Measurements from ENCODE around the gene MAMLD1.

Gene MAMLD1

DNA sequence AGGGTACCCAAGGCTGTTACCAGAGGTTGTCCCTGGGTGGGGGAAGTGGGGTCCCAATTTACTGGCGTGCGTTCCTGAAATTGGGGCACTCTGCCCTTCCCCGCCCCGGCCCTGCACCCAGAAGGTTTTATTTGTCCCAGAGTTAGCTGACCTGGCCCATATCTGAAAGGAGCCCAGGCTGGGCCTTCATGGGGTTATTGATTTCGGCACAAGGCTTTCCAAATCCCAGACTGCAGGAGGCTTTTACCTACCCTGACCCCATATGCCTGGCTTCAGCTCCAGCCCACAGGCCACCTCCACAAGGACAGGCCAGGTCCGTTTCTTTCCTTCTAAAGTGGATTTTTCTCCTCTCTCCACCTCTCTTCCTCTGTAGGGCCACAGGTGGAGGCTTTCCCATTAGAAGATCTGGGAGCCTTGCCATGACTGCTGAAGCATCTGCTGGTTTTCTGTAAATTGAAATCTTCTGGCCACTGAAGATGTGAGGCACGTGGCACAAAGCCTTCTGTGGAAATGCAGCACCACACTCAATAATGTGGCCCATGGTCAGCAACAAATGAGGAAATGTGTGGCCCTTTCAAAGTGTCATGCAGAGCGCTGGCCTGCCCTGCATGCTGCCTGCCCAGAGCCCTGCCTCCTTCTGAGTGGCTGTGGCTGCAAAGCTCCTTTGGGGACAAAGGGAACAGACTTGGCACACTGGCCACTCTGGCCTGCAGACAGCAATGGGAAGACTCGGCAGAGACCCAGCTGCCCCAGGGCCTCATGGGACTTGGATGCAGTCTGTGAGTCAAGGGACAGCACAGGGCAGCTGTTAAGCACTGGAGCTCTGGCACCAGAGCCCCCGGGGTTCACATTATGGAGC lies 162.2 kb downstream of the MAMLD1 start:
- Histone ChIP-seq H3K36me3 (ENCODE audit: insufficient read depth, low read depth, low read length) (no peaks in the 10 kb centered on the region), H3K4me3 (ENCODE audit: low read length) (no peak overlapping the region), H3K4me1 (ENCODE audit: insufficient read depth, low read length) (no peaks in the 10 kb centered on the region), H3K9me3 (ENCODE audit: insufficient read depth, low read depth, low read length) (no peaks in the 10 kb centered on the region), H3K27ac (ENCODE audit: low read length) (no peak overlapping the region), H3K9ac (ENCODE audit: low read depth, low read length) (no peak overlapping the region), H3K27me3 (ENCODE audit: insufficient read depth, low read length) (no peaks in the 10 kb centered on the region)

DNA sequence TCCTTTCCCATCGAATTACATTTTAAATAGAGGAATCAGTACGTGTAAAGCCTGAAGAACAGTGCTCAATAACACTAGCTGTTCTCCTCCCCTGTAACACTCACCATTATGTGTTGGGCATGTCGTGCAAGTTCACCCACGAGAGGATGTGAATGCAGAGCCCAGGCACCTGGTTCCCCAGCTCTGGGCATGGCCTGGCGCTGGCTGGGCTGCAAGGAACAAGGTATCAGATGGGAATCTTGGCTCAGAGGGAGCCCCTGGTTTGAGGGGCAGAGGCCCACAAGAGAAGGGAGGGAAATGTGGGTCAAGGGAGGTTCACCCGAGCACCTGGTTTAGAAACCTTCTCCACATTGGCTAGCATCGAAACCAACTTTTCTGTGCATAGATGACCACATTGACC lies 163.6 kb downstream of the MAMLD1 start:
- no peaks in the 10 kb centered on the region for H3K9me3 ChIP-seq (ENCODE audit: insufficient read depth, low read depth, low read length)
- H3K27ac ChIP-seq (ENCODE audit: low read length) = no peak overlapping the region
- H3K36me3 ChIP-seq (ENCODE audit: insufficient read depth, low read depth, low read length) = no peaks in the 10 kb centered on the region
- H3K9ac ChIP-seq (ENCODE audit: low read depth, low read length) = no peak overlapping the region
- no peaks in the 10 kb centered on the region for H3K27me3 ChIP-seq (ENCODE audit: insufficient read depth, low read length)
- H3K4me3 ChIP-seq (ENCODE audit: low read length) = no peak overlapping the region
- H3K4me1 ChIP-seq (ENCODE audit: insufficient read depth, low read length) = no peaks in the 10 kb centered on the region

DNA sequence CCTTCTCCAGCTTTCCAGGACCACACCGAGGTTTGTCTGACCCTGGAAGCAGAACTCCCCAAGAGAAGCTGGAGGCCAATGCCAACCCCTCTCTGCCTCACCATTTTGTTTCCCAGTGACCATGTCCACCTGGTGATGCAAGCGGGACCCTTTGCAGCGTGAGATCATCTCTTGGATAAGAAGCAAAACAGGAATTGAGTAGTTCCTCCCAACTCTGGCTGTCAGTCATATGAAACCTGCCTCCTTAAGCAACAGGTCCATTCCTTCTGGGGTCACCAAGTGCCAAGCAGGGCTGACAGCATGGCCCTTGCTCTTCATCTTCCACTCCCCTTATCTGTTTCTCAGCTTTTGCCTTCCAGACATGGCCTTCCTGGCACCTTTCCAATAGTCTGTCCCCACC lies 164.0 kb downstream of the MAMLD1 start:
- no peak overlapping the region for H3K4me3 ChIP-seq (ENCODE audit: low read length)
- H3K9ac ChIP-seq (ENCODE audit: low read depth, low read length) = no peak overlapping the region
- no peak overlapping the region for H3K27ac ChIP-seq (ENCODE audit: low read length)
- H3K9me3 ChIP-seq (ENCODE audit: insufficient read depth, low read depth, low read length) = no peaks in the 10 kb centered on the region
- no peaks in the 10 kb centered on the region for H3K36me3 ChIP-seq (ENCODE audit: insufficient read depth, low read depth, low read length)
- H3K4me1 ChIP-seq (ENCODE audit: insufficient read depth, low read length) = no peaks in the 10 kb centered on the region
- no peaks in the 10 kb centered on the region for H3K27me3 ChIP-seq (ENCODE audit: insufficient read depth, low read length)

DNA sequence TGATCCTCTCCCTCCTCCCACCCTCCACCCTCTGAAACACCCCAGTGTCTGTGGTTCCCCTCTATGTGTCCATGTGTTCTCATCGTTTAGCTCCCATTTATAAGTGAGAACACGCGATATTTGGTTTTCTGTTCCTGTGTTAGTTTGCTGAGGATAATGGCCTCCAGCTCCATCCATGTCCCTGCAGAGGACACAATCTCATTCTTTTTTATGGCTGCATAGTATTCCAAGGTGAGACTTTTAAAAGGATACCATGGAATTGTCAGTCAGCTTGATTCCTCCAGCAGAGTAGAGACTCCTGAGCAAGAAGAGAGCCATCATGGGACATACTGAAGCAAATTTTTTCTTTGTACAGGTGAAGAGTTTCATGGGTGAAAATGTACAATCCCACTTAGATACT lies 166.5 kb downstream of the MAMLD1 start:
- Histone ChIP-seq H3K4me1 (ENCODE audit: insufficient read depth, low read length) (no peaks in the 10 kb centered on the region), H3K9ac (ENCODE audit: low read depth, low read length) (no peak overlapping the region), H3K9me3 (ENCODE audit: insufficient read depth, low read depth, low read length) (no peaks in the 10 kb centered on the region), H3K4me3 (ENCODE audit: low read length) (no peak overlapping the region), H3K36me3 (ENCODE audit: insufficient read depth, low read depth, low read length) (no peaks in the 10 kb centered on the region), H3K27me3 (ENCODE audit: insufficient read depth, low read length) (no peaks in the 10 kb centered on the region), H3K27ac (ENCODE audit: low read length) (no peak overlapping the region)

DNA sequence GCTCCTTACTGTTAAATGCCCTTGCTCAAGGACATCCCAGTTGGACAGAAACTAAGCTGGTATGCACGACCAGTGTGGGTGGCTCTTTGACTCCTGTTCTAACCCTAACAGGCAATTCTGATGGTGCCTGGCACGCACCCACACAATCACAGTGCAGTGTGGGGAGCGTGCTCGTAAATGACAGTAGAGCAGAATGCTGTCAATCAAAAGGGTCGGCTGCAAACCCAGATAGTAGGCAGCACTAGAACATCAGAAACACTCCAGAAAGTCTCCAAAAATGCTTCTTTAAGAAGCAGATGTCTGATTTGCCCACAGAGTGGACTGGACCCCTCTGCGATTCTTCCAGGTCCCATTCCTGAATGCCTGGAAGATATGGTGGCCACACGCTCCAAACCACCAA lies 167.7 kb downstream of the MAMLD1 start:
- Histone ChIP-seq H3K4me3 (ENCODE audit: low read length) (no peak overlapping the region), H3K9me3 (ENCODE audit: insufficient read depth, low read depth, low read length) (no peaks in the 10 kb centered on the region), H3K36me3 (ENCODE audit: insufficient read depth, low read depth, low read length) (no peaks in the 10 kb centered on the region), H3K27ac (ENCODE audit: low read length) (no peak overlapping the region), H3K9ac (ENCODE audit: low read depth, low read length) (no peak overlapping the region), H3K4me1 (ENCODE audit: insufficient read depth, low read length) (no peaks in the 10 kb centered on the region), H3K27me3 (ENCODE audit: insufficient read depth, low read length) (no peaks in the 10 kb centered on the region)

DNA sequence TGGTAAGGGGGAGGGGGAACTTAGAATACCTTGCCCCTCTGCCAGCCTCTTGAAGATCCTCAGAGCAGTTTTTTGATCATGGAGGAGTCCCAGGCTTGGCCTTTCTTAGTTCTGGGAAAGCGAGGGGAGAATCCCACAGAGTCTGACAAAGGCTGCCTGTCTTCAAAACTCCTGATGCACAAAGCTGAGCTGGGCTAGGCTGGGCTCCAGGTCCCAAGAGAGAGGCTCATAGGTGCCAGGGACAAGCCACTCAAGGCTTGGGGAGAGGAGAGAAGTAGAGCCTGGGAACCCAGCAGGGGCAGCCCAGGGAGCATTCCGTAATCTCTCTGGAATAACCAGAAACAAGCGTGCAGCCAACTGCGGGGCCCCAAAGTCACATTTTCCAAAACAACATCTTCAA lies 168.3 kb downstream of the MAMLD1 start:
- no peaks in the 10 kb centered on the region for H3K9me3 ChIP-seq (ENCODE audit: insufficient read depth, low read depth, low read length)
- H3K9ac ChIP-seq (ENCODE audit: low read depth, low read length) = no peak overlapping the region
- no peak overlapping the region for H3K27ac ChIP-seq (ENCODE audit: low read length)
- H3K36me3 ChIP-seq (ENCODE audit: insufficient read depth, low read depth, low read length) = no peaks in the 10 kb centered on the region
- no peaks in the 10 kb centered on the region for H3K4me1 ChIP-seq (ENCODE audit: insufficient read depth, low read length)
- H3K4me3 ChIP-seq (ENCODE audit: low read length) = no peak overlapping the region
- H3K27me3 ChIP-seq (ENCODE audit: insufficient read depth, low read length) = no peaks in the 10 kb centered on the region

DNA sequence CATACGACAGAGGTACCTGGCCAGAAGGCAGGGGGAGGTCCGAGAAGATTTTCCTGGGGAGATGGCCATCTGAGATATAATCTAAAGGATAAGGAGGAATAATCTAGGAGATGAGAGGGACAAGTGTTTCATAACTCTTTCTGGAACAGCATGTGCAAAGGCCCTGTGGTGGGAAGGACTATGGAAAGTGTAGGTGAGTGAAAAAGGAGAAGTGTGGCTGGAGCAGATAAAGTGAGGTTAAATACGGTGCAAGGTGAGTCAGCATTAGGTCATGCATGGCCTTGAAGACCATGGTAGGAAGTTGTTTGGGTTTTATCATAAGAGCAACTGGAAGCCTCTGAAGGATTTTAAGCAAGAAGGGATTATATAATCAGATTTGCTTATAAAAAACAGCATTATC lies 170.7 kb downstream of the MAMLD1 start:
- no peaks in the 10 kb centered on the region for H3K9me3 ChIP-seq (ENCODE audit: insufficient read depth, low read depth, low read length)

DNA sequence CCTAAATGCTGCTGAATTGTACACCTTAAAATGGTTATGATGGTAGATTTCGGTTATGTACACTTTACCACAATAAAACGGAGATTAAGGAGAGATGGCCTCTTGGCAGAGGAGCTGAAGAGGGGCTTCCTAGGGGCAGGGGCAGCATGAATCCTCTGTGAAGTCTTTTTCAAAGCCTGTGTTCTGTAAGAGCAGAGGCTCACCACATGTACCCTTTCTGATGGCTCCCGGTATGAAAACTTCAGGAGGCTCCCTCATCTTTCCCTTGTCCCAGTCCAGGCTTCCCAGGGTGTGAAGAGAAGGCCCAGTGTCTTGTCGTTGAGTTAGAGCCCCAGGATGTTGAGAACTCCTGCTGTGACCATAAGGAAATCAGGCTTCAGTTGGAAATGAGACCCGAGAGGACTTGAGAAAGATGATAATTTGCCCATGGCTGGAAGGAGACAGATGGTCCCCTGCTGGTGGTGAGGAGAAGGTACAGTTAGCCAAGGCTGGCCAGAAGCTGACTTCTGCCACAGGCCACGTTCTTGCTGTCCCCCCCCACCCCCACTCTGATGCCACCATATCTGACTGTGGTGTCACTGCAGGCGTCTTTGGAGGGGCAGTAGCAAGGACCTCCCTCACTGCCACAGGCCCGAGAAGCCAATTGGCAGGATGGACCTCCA lies 173.5 kb downstream of the MAMLD1 start:
- Histone ChIP-seq H3K4me3 (ENCODE audit: low read length) (no peak overlapping the region), H3K9me3 (ENCODE audit: insufficient read depth, low read depth, low read length) (no peaks in the 10 kb centered on the region), H3K4me1 (ENCODE audit: insufficient read depth, low read length) (no peaks in the 10 kb centered on the region)

More for the DNA sequence above, 170.7 kb downstream of the MAMLD1 start:
- Histone ChIP-seq H3K27me3 (ENCODE audit: insufficient read depth, low read length) (no peaks in the 10 kb centered on the region), H3K4me3 (ENCODE audit: low read length) (no peak overlapping the region), H3K27ac (ENCODE audit: low read length) (no peak overlapping the region), H3K9ac (ENCODE audit: low read depth, low read length) (no peak overlapping the region), H3K36me3 (ENCODE audit: insufficient read depth, low read depth, low read length) (no peaks in the 10 kb centered on the region), H3K4me1 (ENCODE audit: insufficient read depth, low read length) (no peaks in the 10 kb centered on the region)

DNA sequence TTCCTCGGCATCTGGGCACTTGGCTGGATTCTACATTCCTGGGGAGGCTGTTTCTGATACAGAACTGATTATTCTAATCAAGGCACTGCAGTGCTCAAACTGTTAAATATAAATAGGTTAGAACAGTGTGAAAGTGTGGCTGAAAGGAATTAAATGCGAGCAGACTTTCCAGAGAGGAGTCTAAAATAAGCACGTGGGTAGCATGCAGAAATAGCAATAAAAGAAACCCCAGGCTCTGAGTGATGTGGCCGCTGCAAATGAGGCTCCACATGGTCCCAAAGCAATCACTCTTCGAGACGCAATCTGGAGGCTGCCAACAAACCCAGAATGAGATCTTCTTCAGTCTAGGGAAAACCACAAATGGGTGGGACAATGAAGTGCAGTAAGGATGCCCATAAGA lies 174.7 kb downstream of the MAMLD1 start:
- Histone ChIP-seq H3K4me3 (ENCODE audit: low read length) (no peak overlapping the region), H3K9ac (ENCODE audit: low read depth, low read length) (no peak overlapping the region), H3K4me1 (ENCODE audit: insufficient read depth, low read length) (no peaks in the 10 kb centered on the region), H3K36me3 (ENCODE audit: insufficient read depth, low read depth, low read length) (no peaks in the 10 kb centered on the region), H3K9me3 (ENCODE audit: insufficient read depth, low read depth, low read length) (no peaks in the 10 kb centered on the region), H3K27ac (ENCODE audit: low read length) (no peak overlapping the region), H3K27me3 (ENCODE audit: insufficient read depth, low read length) (no peaks in the 10 kb centered on the region)

More for the DNA sequence above, 173.5 kb downstream of the MAMLD1 start:
- Histone ChIP-seq H3K27me3 (ENCODE audit: insufficient read depth, low read length) (no peaks in the 10 kb centered on the region), H3K9ac (ENCODE audit: low read depth, low read length) (no peak overlapping the region), H3K36me3 (ENCODE audit: insufficient read depth, low read depth, low read length) (no peaks in the 10 kb centered on the region), H3K27ac (ENCODE audit: low read length) (no peak overlapping the region)

DNA sequence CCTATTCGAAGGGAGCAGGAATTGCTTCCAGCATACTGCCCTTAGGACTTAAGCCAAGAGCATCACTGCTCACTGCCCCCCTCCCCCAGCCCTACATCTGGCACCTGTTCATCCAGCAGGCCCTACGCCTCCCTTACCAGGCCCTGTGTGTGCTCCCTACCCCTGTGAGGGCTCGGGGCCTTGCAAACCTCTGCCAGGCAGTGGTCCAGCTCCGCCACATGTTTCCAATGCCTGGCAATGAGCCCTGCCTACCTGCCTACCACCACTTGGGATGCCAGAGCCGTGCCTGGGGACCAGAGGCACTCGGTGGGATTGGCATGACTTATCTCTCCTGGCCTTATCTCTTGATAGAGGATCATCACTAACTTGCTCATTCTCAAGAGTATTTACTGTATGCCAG lies 177.8 kb downstream of the MAMLD1 start:
- H3K9ac ChIP-seq (ENCODE audit: low read depth, low read length) = no peak overlapping the region
- H3K36me3 ChIP-seq (ENCODE audit: insufficient read depth, low read depth, low read length) = no peaks in the 10 kb centered on the region
- H3K4me3 ChIP-seq (ENCODE audit: low read length) = no peak overlapping the region
- H3K27ac ChIP-seq (ENCODE audit: low read length) = no peak overlapping the region
- peaks cover under 1% of the 10 kb centered on the region; the same call in 1 of the 2 replicates for H3K27me3 ChIP-seq (ENCODE audit: insufficient read depth, low read length)
- H3K9me3 ChIP-seq (ENCODE audit: insufficient read depth, low read depth, low read length) = no peaks in the 10 kb centered on the region
- no peaks in the 10 kb centered on the region for H3K4me1 ChIP-seq (ENCODE audit: insufficient read depth, low read length)

DNA sequence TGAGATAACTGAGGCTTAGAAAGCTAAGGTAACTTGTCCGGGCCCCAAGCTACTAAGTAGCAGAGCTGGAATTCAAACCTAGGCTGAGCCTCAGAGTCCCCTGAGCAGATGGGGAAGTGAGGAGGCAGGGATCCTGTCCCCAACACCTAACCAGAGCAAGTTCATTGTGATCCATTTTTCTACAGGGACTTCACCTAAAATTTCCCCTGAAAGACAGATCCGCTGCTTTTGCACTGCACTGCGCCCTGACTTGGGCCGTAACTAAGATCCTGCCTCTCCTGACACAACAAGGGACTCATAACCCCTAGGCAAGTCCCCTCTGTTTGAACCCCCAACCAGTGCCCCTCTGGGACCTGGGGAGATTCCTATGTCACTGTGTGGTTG lies 179.7 kb downstream of the MAMLD1 start:
- H3K9ac ChIP-seq (ENCODE audit: low read depth, low read length) = no peak overlapping the region

More for the DNA sequence above, 179.7 kb downstream of the MAMLD1 start:
- Histone ChIP-seq H3K4me1 (ENCODE audit: insufficient read depth, low read length) (no peaks in the 10 kb centered on the region), H3K9me3 (ENCODE audit: insufficient read depth, low read depth, low read length) (no peaks in the 10 kb centered on the region), H3K27ac (ENCODE audit: low read length) (no peak overlapping the region), H3K36me3 (ENCODE audit: insufficient read depth, low read depth, low read length) (no peaks in the 10 kb centered on the region), H3K4me3 (ENCODE audit: low read length) (no peak overlapping the region), H3K27me3 (ENCODE audit: insufficient read depth, low read length) (peaks cover 17% of the 10 kb centered on the region)
